ENCODE measurements around the gene ZBTB17.

ZBTB17 gene

DNA sequence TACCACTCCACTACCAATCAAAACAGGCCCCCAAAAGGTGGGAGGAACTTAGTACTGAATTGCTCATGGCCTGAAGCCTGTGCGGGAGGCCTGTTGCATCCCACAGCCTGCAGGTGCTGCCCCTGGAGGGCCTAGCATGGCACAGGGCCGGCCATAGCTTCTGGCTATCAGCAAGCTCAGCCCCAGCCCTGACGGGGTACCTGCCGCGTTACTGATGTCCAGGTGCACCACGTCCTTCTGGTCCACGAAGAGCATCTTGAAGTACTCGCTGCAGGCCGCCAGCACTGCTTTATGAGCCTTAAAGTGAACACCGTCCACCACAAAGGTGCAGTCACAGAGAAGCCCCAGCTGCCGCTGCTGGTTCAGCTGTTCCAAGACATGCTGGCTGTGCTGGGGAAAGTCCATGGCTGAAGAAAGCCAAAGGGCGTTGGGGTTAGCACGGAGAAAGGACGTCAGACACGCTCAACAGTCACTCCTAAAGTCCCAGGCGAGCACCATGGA lies 27.8 kb downstream of the ZBTB17 start:
- no peak for DNase-seq (ENCODE audit: low read depth in 3 of 3, low spot score in 1 of 3)

DNA sequence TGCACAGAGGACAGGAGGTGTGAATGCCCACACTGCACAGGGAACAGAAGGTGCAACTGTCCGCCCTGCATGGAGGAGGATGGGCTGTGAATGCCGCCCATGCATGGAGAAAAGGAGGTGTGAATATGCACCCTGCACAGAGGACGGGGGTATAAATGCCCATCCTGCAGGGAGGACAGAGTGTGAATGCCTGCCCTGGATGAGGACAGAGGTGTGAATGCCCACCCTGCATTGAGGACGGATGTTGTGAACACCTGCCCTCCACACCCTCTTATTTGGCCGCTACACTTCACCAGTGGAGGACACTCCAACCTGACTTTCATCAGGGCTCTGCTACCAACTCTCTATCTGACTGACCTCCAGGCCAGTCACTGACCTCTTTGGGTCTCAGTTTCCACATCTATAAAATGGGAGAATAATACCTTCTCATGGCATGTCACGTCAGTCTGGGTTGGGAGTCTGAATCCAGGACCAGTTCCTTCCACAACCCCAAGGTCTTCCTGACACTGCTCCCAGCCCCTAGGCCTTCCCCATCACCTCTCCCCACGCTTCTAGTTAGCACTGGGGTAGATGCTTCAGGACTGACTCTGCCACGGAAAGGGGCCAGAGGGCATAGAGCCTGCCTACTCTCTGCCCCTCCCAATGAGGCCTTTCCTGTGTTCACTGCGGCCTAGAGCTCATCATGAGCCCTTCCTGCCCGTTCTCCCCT lies 28.4 kb downstream of the ZBTB17 start:
- no peak for DNase-seq (ENCODE audit: low read depth in 3 of 3, low spot score in 1 of 3)

DNA sequence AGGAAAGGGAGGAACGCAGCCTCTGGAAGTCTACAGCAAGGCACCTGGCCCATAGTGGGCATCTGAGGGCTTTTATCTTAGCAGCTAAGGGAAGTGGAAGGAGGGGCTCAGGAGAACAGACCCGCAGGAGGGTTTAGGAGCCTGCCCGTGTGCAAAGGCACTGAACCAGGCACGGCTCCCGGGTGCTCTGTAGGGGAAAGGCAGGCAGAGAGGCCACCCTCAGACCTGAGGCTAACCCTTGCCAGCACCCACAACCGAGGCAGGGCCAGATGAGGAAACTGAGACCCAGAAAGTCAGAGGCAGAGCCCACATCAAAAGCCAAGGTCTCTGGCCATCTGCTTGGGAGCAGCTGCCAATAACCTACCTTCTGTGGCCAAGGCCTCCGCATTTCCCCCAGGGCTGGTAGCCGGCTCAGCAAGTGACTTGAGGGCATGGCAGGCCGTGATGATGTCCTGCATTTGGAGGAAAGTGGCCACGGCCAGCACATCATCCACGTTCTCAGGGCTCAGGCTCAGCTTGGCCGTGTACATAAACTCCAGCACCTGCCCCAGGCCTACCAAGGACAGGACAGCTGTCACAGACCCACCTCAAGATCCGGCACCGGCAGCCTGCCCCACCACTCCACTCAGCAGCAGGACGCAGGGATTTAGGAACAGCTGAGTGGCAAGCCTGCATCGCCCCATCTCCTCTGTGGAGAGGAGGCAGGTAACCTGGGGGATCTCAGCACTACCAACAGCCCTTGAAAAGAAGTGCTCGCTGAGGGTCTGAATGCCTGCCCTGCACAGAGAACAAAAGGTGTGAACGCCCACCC lies 29.1 kb downstream of the ZBTB17 start:
- no peak for DNase-seq (ENCODE audit: low read depth in 3 of 3, low spot score in 1 of 3)

DNA sequence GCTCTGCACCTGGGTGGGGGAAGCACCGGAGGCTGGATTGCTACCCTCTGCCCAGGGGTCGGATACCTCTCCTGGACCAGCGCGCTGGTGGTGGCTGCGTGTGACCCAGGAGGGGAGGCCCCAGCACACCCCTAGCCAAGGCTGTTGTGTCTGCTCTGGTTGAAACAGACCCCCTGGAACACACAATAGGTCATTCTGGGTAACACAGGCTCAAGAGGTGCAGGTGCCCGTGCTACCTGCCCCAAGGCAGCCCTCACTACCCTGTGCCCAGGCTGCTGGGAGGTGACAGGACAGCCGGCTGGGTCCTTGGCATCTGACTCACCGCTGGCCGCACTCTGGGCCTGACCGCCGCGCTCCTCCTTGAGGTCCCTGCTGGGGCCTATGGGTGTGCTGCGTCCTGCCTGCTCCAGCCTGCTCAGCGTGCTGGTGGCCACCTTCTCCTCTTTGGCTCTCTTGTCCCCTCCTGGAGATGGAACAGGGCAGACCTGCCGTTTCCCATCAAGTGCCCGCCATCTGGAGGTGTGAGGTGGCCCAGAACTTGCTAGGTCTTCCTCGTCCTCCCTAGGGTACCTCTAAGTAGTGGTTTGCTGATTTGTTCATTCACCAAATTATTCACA lies 30.0 kb downstream of the ZBTB17 start:
- no peak for DNase-seq (ENCODE audit: low read depth in 3 of 3, low spot score in 1 of 3)

DNA sequence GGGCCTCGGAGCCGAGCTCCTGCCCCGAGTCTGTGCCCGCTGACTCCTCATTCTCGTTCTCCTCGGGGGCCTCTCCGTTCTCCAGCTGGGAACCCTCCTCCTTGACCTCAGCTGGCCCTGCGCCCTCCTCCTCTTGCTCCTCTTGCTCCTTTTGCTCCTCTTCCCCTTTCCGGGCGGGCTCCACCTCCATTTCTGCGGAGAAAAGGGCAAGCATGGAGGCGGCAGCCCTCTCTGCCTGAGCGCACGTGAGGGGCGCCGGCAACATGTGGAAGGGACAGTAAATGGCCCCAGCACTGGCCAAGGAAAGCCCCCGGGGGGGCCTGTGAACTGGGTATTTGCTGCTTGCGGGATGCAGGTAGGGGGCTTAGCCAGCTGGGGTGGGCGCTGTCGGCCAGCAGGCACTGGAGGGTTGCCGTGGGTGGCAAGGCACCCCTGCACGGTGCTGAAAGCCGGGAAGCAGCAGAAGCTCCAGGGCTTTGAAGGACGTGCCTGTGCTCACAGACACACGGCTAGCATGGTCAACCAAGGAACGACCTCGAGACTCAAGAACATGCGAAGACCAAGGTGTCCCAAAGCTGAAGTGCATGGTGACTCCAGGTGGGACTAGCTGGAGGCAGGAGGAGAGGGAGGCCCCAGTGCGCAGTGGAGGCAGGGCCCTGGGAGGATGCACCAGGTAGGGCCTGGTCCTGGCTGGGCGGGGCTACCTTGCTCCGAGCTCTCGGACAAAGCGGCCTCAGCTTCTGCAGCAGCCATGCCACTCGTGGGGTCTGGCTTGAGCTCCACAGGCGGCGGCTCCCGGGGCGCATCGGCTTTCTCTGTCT lies 30.7 kb downstream of the ZBTB17 start:
- no peak for DNase-seq (ENCODE audit: low read depth in 3 of 3, low spot score in 1 of 3)

DNA sequence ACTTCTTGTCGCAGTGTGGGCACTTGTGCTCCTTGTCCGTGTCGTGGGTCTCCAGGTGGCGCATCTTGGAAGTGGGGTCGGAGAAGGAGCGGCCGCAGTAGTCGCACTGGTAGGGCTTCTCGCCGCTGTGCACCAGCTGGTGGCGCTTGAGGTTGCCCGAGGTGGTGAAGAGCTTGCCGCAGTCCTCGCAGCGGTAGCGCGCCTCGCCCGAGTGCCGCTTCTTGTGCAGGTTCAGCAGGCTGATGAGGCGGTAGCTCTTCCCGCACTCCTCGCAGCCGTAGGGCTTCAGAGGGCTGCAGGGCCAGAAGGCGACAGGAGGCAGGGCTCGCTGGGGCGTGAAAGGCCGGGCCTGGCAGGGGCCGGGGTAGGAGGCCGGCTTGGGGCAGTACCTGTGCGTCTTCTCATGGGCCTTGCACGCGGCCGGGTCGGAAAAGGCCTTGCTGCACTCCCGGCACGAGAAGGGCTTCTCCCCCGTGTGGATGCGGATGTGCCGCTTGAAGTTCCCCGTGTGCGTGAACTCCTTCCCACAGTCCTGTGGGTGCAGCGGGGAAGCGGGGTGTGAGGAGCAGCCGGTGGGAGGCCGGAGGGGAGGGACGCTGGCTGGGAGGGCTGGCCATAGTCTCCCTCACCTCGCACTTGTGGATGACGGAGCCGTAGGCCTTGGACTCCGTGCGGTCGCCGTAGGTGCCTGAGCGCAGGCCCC lies 31.4 kb downstream of the ZBTB17 start:
- no peak for DNase-seq (ENCODE audit: low read depth in 3 of 3, low spot score in 1 of 3)

DNA sequence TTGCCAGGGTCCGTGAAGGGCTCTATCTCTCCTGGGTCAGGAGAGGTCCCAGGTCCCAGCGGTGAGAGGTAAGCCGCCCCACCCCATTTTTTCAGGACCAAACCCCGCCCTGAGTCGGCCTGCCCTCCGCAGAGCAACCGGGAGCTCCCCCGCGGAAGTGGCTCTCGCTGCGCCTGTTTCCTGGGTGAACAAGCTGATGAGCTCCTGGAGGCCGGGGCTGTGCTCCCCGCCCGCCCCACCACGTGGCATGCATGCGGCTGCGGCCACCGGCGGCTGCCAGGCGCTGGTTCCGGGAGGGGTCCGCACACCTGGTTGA lies 32.0 kb downstream of the ZBTB17 start:
- no peak for DNase-seq (ENCODE audit: low read depth in 3 of 3, low spot score in 1 of 3)

DNA sequence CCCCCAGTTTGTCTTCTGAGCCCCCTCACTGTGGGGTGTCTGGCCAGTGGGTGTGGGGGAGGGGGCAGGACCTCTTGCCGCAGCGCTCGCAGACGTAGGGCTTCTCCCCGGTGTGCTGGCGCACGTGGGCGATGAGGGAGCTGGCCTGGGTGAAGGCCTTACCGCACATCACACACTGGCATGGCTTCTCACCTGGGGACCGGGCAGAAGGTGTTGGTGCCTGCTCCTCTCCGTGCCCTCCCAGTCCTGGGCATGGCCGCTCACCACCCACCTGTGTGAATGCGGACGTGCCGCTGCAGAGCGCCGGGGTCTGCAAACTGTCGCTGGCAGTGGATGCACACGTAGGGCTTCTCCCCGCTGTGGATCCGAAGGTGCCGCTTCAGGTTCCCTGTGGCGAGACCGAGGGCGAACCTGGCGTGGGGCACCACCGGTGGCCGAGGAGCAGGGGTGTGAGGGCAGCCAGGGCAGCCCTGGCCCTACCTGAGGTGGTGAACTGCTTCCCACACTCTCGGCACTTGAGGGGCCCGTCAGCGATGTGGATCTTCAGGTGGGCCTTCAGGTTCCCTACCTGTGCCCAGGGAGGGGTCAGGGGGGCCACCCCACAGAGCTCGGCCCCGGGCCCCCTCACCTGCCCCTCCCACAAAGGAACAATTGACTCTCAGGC lies 32.4 kb downstream of the ZBTB17 start:
- no peak for DNase-seq (ENCODE audit: low read depth in 3 of 3, low spot score in 1 of 3)

DNA sequence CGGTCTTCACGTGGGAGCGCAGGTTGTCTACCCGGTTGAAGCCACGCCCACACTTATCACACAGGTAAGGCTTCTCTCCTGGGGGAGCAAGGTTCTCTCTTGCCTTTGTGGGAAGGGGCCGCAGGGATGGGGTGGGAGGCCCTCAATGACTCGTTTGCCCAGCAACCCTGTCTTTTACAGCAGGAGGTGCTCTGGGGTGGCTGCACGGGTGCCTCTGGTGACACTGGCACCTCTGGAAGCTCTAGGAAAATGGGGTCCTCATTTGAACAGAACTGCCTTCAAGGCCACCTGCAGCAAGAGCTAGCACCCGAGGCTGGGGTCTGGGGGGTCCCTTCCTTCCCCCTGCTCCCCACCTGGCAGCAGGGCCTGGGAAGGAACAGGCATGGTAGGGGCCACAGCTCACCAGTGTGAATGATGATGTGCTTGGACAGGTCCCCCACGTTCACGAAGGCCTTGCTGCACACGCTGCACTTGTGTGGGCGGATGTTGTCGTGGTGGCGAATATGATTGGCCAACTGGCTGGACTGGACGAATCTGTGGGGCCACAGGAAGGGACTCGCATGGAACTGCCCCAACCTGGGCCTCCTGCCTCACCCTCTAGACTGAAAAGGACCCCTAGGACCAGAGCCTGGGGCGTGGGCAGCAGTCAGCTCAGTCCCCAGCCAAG lies 33.1 kb downstream of the ZBTB17 start:
- no peak for DNase-seq (ENCODE audit: low read depth in 3 of 3, low spot score in 1 of 3)

DNA sequence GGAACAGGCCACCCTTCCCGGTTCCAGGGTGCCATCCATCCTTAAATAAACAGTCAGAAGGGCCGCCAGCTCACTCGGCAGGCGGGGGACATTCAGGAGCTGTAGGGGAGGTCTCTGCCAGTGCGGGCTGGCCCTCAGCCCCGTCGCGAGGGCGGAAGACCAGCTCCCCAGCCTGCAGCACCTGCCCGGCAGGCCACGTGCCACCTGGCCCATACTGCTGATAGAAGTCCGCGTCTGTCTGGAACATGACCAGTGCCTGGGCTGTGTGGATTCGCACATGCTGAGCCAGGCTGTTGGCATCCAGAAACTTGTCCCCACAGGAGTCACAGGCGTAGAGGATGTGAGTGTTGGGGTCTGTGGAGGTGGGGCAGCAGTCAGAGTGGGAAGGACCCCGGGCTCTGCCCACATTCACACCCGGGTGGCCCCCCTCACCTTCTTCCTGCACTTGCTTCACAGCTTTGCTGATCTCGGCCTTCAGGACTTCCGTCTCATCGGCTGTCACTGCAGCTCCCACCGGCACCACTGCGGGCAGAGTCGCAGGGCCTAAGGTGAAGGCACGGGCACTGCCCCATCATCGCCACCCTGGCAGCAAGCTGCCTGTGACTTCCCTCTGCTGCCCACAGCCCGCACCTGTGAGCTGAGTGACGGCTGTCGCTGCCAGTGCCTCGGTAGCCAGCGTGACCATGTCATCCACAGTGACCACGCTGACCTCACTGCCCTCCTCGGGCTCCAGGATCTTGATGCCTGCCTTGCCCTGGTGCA lies 33.8 kb downstream of the ZBTB17 start:
- no peak for DNase-seq (ENCODE audit: low read depth in 3 of 3, low spot score in 1 of 3)

DNA sequence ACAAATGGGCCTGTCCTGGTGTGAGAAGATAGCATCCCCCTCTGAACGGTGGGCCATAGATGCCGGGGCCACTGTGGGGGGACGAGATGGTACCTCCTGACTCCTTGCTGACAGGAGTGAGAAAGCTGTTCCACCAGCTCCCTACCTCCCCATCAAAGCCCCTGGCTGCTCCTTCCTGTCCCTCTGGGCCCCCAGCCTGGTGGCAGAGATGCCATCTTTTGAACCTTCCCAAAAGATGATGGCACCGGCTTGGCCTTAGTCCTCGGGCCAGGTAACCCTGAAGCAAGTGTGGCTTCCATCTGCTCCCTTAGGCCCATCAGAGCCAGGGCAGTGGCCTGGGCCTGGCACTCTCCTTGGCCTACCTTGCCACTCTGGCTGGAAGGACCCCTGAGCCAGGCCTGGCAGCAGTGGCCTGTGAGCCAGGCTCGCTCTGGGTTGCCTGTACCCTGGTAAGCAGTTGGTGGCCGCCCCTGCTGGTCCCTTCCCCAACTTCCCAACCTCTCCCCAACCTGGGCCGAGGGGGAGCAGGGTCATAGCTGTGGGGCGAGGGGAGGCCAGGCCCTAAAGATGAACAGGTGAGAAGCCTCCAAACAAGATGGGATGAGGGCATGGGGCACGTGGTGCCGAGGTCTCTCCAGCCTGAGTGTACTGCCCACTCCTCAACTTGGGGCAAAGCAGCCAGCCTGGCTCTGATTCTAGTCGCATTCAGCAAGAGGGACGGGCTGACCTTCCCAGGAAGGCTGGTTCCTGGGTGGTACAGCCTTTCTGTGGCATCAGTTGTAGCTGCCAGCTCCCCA lies 34.7 kb downstream of the ZBTB17 start:
- DNase-seq (ENCODE audit: low read depth in 3 of 3, low spot score in 1 of 3) = no peak

DNA sequence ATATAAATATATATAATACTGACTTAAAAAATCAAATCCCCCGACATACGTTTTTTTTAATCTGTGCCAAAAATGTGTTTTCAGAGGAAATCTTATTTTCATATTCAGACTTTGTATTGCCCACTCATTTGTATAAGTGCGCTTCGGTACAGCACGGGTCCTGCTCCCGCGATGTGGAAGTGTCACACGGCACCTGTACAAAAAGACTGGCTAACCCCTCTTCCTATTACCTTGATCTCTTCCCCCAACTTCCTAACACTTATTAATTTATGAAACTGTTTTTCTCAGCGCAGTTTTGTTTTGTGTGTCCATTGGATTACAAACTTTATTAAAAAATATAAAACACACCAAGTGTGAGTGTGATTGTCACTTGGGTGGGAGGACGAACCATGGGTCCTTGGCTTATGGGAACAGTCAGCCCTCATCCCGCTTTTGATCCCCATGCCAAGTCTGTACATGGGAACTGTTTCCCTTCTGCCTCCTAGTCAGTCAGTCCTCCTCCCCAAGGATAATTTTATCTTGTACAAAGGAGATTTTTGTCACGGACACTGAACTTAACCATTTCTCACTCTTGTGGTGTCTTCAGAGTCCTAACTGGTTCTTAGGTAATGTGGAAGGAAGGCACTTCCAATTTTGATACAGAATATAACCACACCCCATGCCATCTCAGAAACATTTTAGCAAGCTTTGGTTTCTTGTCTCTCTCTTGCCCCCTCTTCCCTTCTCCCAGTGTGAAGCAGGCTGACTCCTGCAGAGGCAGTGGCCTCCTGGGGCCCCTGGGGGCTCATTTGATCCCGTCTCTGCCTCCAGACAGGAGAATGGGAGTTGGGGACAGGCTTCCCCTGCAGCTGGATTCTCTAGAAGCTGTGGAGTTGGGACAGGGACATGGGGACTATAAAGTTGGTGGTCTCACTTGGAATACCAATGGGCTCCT lies 35.5 kb downstream of the ZBTB17 start:
- DNase-seq (ENCODE audit: low read depth in 3 of 3, low spot score in 1 of 3) = no peak

DNA sequence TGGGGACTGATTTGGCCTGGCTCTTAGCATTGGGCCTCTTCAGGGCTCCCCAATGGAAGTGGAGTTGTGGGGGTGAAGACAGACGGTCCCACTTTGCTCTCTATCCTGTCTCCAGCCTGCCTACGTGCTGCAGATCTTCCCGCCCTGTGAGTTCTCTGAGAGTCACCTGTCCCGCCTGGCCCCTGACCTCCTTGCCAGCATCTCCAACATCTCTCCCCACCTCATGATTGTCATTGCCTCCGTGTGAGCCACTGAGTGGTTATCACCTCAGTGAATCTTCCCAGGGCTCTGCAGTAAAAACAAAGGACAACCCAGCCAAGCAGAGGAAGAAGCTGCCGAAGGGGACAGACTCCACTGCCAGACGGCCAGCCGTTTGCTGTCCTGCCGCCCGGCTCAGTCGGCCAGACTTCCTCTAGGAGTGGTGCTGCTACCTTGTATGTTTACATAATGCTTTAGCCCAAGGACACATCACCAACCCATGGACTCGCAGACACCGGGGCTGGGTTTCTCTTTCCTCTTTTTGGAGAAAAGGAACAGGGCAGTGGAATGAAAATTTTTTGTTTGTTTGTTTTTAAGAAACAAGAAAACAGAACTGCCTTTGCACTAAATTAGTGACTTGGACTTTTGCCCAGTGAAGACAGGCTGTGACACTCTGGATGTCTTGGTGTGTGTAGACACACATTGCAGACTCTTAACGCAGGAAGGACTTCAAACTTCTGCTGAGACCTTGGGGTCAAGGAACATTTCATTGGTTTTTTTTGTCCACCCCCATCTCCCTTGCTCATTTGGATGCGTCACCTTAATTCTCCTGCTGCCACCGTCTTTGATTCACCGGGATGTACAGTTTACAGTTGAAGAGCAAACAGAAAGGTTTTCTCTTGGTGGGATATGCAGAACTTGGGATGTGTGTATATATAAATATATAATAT lies 36.5 kb downstream of the ZBTB17 start:
- DNase-seq (ENCODE audit: low read depth in 3 of 3, low spot score in 1 of 3) = no peak

DNA sequence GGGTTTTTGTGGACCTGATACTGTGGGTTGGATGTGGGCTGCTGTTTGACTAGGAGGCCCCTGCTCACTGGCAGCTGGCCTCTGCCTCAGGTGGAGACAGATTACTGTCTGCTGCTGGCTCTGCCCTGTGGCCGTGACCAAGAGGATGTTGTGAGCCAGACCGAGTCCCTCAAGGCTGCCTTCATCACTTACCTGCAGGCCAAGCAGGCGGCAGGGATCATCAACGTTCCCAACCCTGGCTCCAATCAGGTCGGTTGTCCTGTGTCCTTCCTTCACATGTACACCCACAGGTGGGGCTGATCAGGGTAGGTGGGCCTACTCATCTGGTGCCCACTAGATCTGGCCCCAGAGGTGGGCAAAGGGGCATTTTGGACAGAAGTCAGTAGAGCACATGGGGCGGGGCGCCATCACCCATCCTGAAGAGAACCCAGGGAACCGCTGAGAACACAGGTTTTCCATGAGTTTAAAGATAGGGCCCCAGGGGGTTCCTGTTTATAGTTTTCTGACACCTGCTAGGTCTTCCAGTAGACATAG lies 37.2 kb downstream of the ZBTB17 start:
- DNase-seq (ENCODE audit: low read depth in 3 of 3, low spot score in 1 of 3) = no peak

DNA sequence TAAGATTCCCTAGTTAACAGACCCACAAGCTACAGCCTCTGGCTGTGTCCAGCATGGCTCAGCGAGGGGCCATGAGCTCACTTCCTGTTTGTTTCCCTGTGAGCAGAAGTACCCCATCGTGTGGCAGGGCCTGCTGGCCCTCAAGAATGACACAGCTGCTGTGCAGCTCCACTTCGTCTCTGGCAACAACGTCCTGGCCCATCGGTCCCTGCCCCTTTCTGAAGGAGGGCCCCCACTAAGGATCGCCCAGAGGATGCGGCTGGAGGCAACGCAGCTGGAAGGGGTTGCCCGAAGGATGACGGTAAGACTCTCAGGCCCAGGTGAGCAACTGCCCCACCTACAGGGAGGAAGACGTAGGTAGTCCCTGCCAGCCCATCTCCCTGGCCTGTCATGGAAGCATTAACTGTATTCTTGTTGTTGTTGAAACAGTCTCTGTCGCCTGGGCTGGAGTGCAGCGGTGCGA lies 38.2 kb downstream of the ZBTB17 start:
- no peak for DNase-seq (ENCODE audit: low read depth in 3 of 3, low spot score in 1 of 3)

DNA sequence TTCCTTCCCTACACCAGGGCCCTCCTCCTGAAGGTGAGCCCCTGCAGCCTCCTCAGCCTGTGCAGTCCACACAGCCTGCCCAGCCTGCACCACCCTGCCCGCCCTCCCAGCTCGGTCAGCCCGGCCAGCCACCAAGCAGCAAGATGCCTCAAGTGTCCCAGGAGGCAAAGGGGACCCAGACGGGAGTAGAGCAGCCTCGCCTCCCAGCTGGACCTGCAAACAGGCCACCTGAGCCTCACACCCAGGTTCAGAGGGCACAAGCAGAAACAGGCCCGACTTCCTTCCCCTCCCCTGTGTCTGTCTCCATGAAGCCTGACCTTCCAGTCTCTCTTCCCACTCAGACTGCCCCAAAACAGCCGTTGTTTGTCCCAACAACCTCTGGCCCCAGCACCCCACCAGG lies 38.8 kb downstream of the ZBTB17 start:
- no peak for DNase-seq (ENCODE audit: low read depth in 3 of 3, low spot score in 1 of 3)
